Activated CD4-positive, alpha-beta memory T cell treated with anti-CD3 and anti-CD28 coated beads, Interleukin-2, amount 10 ng/mL, durations not matched to agents 7 days and 5 days (primary cell): ENCODE results near the gene PON1. TPM values are rescaled to one million over a fixed set of nuclear protein-coding genes. Genes with fewer than 3 reads are reported as not detected.

Experiments used
- CTCF ChIA-PET: fragments of 350-600 bp; sonication (Branson Sonifier 250); formaldehyde crosslinking; loops from one replicate; lab custom pipeline; 2021; ENCODE audit warnings: antibody characterized with exemption, inconsistent platforms; lab: Charles Lee
- POLR2A ChIA-PET: fragments of 350-600 bp; sonication (Branson Sonifier 250); formaldehyde crosslinking; loops from one replicate; lab custom pipeline; 2021; ENCODE audit warnings: antibody characterized with exemption; lab: Charles Lee
- DNase-seq: peaks from one replicate; pipeline ENCODE4 v3.0.0-alpha.2; 2020
- H3K27ac Mint-ChIP-seq: one replicate; pipeline ENCODE4 v1.8.0; 2021; ENCODE audit warnings: mild to moderate bottlenecking, mixed read lengths
- H3K27me3 Mint-ChIP-seq: one replicate; pipeline ENCODE4 v1.8.0; 2021; ENCODE audit warnings: mixed read lengths
- H3K36me3 Mint-ChIP-seq: one replicate; pipeline ENCODE4 v1.8.0; 2021; ENCODE audit warnings: low read depth, mixed read lengths
- H3K4me1 Mint-ChIP-seq: one replicate; pipeline ENCODE4 v1.8.0; 2021; ENCODE audit warnings: mixed read lengths
- H3K4me3 Mint-ChIP-seq: one replicate; pipeline ENCODE4 v1.8.0; 2021; ENCODE audit warnings: mild to moderate bottlenecking, mixed read lengths
- H3K9me3 Mint-ChIP-seq: one replicate; pipeline ENCODE4 v1.8.0; 2021; ENCODE audit warnings: mixed read lengths
- total RNA-seq, 2 experiments: library from RNA; stranded (reverse); gene quantifications; one replicate each; pipeline ENCODE4 v1.2.3, GENCODE V29; 2021

The PON1 gene
- total RNA-seq: not detected

GRCh38 chr7:95324431-95324830 is at the start of gene PON1:
TSS of gene PON1 (minus strand) at chr7:95324532. CDS start at chr7:95324475, 57 bp downstream.
- Mint-ChIP-seq H3K36me3 (no peaks in the 10 kb centered on the region), H3K27me3 (peaks cover 10% of the 10 kb centered on the region), H3K27ac (no peak within 1 kb of the TSS), H3K9me3 (no peaks in the 10 kb centered on the region), H3K4me1 (no peaks in the 10 kb centered on the region), H3K4me3 (no peak within 1 kb of the TSS)
- no peak for DNase-seq
- ChIA-PET CTCF (no interaction called here), POLR2A (no interaction called here)

- H3K27ac Mint-ChIP-seq: no peak overlapping the region
- ChIA-PET POLR2A (no interaction called here), CTCF (no interaction called here)
- no peak overlapping the region for H3K4me3 Mint-ChIP-seq
- no peaks in the 10 kb centered on the region for H3K4me1 Mint-ChIP-seq
- H3K36me3 Mint-ChIP-seq: no peaks in the 10 kb centered on the region
- no peak for DNase-seq
- H3K9me3 Mint-ChIP-seq: no peaks in the 10 kb centered on the region
- peaks cover 3% of the 10 kb centered on the region for H3K27me3 Mint-ChIP-seq
Observed at GRCh38 chr7:95373323-95373722, 49.0 kb upstream of the PON1 start.

GRCh38 chr7:95368235-95368634 is 43.9 kb upstream of the PON1 start:
- peaks cover 3% of the 10 kb centered on the region for H3K27me3 Mint-ChIP-seq
- no peaks in the 10 kb centered on the region for H3K36me3 Mint-ChIP-seq
- no peak overlapping the region for H3K4me3 Mint-ChIP-seq
- no peak overlapping the region for H3K27ac Mint-ChIP-seq
- H3K4me1 Mint-ChIP-seq: no peaks in the 10 kb centered on the region
- no peak for DNase-seq
- POLR2A ChIA-PET: no interaction called here
- CTCF ChIA-PET: no interaction called here
- H3K9me3 Mint-ChIP-seq: no peaks in the 10 kb centered on the region

- H3K27me3 Mint-ChIP-seq: peaks cover 3% of the 10 kb centered on the region
- DNase-seq: no peak
- no peak overlapping the region for H3K27ac Mint-ChIP-seq
- CTCF ChIA-PET: no interaction called here
- no peaks in the 10 kb centered on the region for H3K36me3 Mint-ChIP-seq
- H3K4me1 Mint-ChIP-seq: no peaks in the 10 kb centered on the region
- H3K4me3 Mint-ChIP-seq: no peak overlapping the region
- H3K9me3 Mint-ChIP-seq: no peaks in the 10 kb centered on the region
- POLR2A ChIA-PET: no interaction called here
Observed at GRCh38 chr7:95367606-95368005, 43.3 kb upstream of the PON1 start.

GRCh38 chr7:95365151-95365550 is 40.8 kb upstream of the PON1 start:
- Mint-ChIP-seq H3K4me1 (no peaks in the 10 kb centered on the region), H3K27ac (no peak overlapping the region), H3K9me3 (no peaks in the 10 kb centered on the region), H3K4me3 (no peak overlapping the region), H3K27me3 (peaks cover 2% of the 10 kb centered on the region), H3K36me3 (no peaks in the 10 kb centered on the region)
- CTCF ChIA-PET: no interaction called here
- no peak for DNase-seq
- POLR2A ChIA-PET: no interaction called here

- H3K27me3 Mint-ChIP-seq: peaks cover 4% of the 10 kb centered on the region
- no peaks in the 10 kb centered on the region for H3K36me3 Mint-ChIP-seq
- H3K4me1 Mint-ChIP-seq: no peaks in the 10 kb centered on the region
- ChIA-PET POLR2A (no interaction called here), CTCF (no interaction called here)
- no peak overlapping the region for H3K4me3 Mint-ChIP-seq
- no peak overlapping the region for H3K27ac Mint-ChIP-seq
- DNase-seq: no peak
- no peaks in the 10 kb centered on the region for H3K9me3 Mint-ChIP-seq
Observed at GRCh38 chr7:95357623-95358022, 33.3 kb upstream of the PON1 start.

GRCh38 chr7:95342642-95343307 is 18.4 kb upstream of the PON1 start:
- Mint-ChIP-seq H3K27ac (no peak overlapping the region), H3K4me3 (no peak overlapping the region), H3K36me3 (no peaks in the 10 kb centered on the region), H3K27me3 (no peaks in the 10 kb centered on the region), H3K9me3 (no peaks in the 10 kb centered on the region), H3K4me1 (no peaks in the 10 kb centered on the region)
- POLR2A ChIA-PET: no interaction called here
- DNase-seq: no peak
- CTCF ChIA-PET: no interaction called here

GRCh38 chr7:95342029-95342428 is 17.7 kb upstream of the PON1 start:
- Mint-ChIP-seq H3K4me1 (no peaks in the 10 kb centered on the region), H3K9me3 (no peaks in the 10 kb centered on the region), H3K4me3 (no peak overlapping the region), H3K27me3 (no peaks in the 10 kb centered on the region), H3K27ac (no peak overlapping the region), H3K36me3 (no peaks in the 10 kb centered on the region)
- POLR2A ChIA-PET: no interaction called here
- CTCF ChIA-PET: no interaction called here
- no peak for DNase-seq

- no peak overlapping the region for H3K27ac Mint-ChIP-seq
- no peak overlapping the region for H3K4me3 Mint-ChIP-seq
- POLR2A ChIA-PET: no interaction called here
- H3K9me3 Mint-ChIP-seq: no peaks in the 10 kb centered on the region
- H3K4me1 Mint-ChIP-seq: no peaks in the 10 kb centered on the region
- no peaks in the 10 kb centered on the region for H3K36me3 Mint-ChIP-seq
- no peaks in the 10 kb centered on the region for H3K27me3 Mint-ChIP-seq
- CTCF ChIA-PET: no interaction called here
- no peak for DNase-seq
Observed at GRCh38 chr7:95340491-95340890, 16.2 kb upstream of the PON1 start.

GRCh38 chr7:95338832-95339231 is 14.5 kb upstream of the PON1 start:
- DNase-seq: no peak
- no peak overlapping the region for H3K4me3 Mint-ChIP-seq
- H3K9me3 Mint-ChIP-seq: no peaks in the 10 kb centered on the region
- no peaks in the 10 kb centered on the region for H3K36me3 Mint-ChIP-seq
- H3K27ac Mint-ChIP-seq: no peak overlapping the region
- ChIA-PET CTCF (no interaction called here), POLR2A (no interaction called here)
- H3K27me3 Mint-ChIP-seq: no peaks in the 10 kb centered on the region
- H3K4me1 Mint-ChIP-seq: no peaks in the 10 kb centered on the region

- Mint-ChIP-seq H3K27ac (no peak overlapping the region), H3K27me3 (no peaks in the 10 kb centered on the region), H3K36me3 (no peaks in the 10 kb centered on the region), H3K4me1 (peaks cover 11% of the 10 kb centered on the region), H3K4me3 (no peak overlapping the region), H3K9me3 (no peaks in the 10 kb centered on the region)
- DNase-seq: no peak
- POLR2A ChIA-PET: no interaction called here
- CTCF ChIA-PET: no interaction called here
Observed at GRCh38 chr7:95335093-95335492, 10.8 kb upstream of the PON1 start.

GRCh38 chr7:95334447-95334846 is 10.1 kb upstream of the PON1 start:
- Mint-ChIP-seq H3K27me3 (no peaks in the 10 kb centered on the region), H3K36me3 (no peaks in the 10 kb centered on the region), H3K27ac (no peak overlapping the region), H3K4me3 (no peak overlapping the region), H3K4me1 (peaks cover 13% of the 10 kb centered on the region), H3K9me3 (no peaks in the 10 kb centered on the region)
- ChIA-PET CTCF (no interaction called here), POLR2A (no interaction called here)
- no peak for DNase-seq

GRCh38 chr7:95330961-95331337 is 6.6 kb upstream of the PON1 start:
- ChIA-PET POLR2A (no interaction called here), CTCF (no interaction called here)
- H3K36me3 Mint-ChIP-seq: no peaks in the 10 kb centered on the region

GRCh38 chr7:95330204-95330960 is 6.0 kb upstream of the PON1 start:
- peak overlapping the region; percentile 67 for H3K4me3 Mint-ChIP-seq
- H3K36me3 Mint-ChIP-seq: no peaks in the 10 kb centered on the region
- H3K27ac Mint-ChIP-seq: peak overlapping the region; percentile 58
- POLR2A ChIA-PET: no interaction called here
- H3K9me3 Mint-ChIP-seq: no peaks in the 10 kb centered on the region
- peaks cover 13% of the 10 kb centered on the region for H3K4me1 Mint-ChIP-seq
- CTCF ChIA-PET: no interaction called here
- peaks cover 5% of the 10 kb centered on the region for H3K27me3 Mint-ChIP-seq
- no peak for DNase-seq

More at GRCh38 chr7:95330961-95331337, 6.6 kb upstream of the PON1 start:
- H3K4me1 Mint-ChIP-seq: peaks cover 13% of the 10 kb centered on the region
- peak overlapping the region; percentile 58 for H3K27ac Mint-ChIP-seq
- H3K4me3 Mint-ChIP-seq: peak overlapping the region; percentile 67
- H3K27me3 Mint-ChIP-seq: peaks cover 4% of the 10 kb centered on the region
- no peak for DNase-seq
- no peaks in the 10 kb centered on the region for H3K9me3 Mint-ChIP-seq
